ENCODE results near the gene IQCE. TPM values are rescaled to one million over a fixed set of nuclear protein-coding genes. Genes with fewer than 3 reads are reported as not detected.

The IQCE gene
- total RNA-seq, 2 donors from 2014 or later, result 6.7 to 9.0 TPM

Other genes starting within 250 kb of the IQCE start
- gene SNX8, start 244.5 kb upstream of the IQCE start, total RNA-seq, result 1 to 10 TPM; 8.6 to 9.3 TPM
- gene EIF3B, start 204.2 kb upstream of the IQCE start, total RNA-seq, result 100 to 1,000 TPM; 139 to 176 TPM
- gene CHST12, start 155.4 kb upstream of the IQCE start, total RNA-seq, result 10 to 100 TPM; 18.7 to 19.5 TPM
- not detected for gene GRIFIN, start 82.6 kb upstream of the IQCE start, total RNA-seq
- gene LFNG, start 39.2 kb upstream of the IQCE start, total RNA-seq, result 100 to 1,000 TPM; 110 to 116 TPM
- gene BRAT1, start 3.5 kb upstream of the IQCE start, total RNA-seq, result 10 to 100 TPM; 19.5 to 20.5 TPM
- gene TTYH3, start 73.0 kb downstream of the IQCE start, total RNA-seq, result 10 to 100 TPM; 13.2 to 14.8 TPM
- under 1 TPM; 0.32 to 0.76 TPM for gene AMZ1, start 129.2 kb downstream of the IQCE start, total RNA-seq